ENCODE data around the gene PLCH1.
A peak's percentile ranks its signal among the peaks of the same experiment; 100 is the strongest.

The PLCH1 gene, protein sequence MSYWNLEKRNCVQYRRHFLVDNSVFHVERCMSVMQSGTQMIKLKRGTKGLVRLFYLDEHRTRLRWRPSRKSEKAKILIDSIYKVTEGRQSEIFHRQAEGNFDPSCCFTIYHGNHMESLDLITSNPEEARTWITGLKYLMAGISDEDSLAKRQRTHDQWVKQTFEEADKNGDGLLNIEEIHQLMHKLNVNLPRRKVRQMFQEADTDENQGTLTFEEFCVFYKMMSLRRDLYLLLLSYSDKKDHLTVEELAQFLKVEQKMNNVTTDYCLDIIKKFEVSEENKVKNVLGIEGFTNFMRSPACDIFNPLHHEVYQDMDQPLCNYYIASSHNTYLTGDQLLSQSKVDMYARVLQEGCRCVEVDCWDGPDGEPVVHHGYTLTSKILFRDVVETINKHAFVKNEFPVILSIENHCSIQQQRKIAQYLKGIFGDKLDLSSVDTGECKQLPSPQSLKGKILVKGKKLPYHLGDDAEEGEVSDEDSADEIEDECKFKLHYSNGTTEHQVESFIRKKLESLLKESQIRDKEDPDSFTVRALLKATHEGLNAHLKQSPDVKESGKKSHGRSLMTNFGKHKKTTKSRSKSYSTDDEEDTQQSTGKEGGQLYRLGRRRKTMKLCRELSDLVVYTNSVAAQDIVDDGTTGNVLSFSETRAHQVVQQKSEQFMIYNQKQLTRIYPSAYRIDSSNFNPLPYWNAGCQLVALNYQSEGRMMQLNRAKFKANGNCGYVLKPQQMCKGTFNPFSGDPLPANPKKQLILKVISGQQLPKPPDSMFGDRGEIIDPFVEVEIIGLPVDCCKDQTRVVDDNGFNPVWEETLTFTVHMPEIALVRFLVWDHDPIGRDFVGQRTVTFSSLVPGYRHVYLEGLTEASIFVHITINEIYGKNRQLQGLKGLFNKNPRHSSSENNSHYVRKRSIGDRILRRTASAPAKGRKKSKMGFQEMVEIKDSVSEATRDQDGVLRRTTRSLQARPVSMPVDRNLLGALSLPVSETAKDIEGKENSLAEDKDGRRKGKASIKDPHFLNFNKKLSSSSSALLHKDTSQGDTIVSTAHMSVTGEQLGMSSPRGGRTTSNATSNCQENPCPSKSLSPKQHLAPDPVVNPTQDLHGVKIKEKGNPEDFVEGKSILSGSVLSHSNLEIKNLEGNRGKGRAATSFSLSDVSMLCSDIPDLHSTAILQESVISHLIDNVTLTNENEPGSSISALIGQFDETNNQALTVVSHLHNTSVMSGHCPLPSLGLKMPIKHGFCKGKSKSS (N-terminal part only)

DNA sequence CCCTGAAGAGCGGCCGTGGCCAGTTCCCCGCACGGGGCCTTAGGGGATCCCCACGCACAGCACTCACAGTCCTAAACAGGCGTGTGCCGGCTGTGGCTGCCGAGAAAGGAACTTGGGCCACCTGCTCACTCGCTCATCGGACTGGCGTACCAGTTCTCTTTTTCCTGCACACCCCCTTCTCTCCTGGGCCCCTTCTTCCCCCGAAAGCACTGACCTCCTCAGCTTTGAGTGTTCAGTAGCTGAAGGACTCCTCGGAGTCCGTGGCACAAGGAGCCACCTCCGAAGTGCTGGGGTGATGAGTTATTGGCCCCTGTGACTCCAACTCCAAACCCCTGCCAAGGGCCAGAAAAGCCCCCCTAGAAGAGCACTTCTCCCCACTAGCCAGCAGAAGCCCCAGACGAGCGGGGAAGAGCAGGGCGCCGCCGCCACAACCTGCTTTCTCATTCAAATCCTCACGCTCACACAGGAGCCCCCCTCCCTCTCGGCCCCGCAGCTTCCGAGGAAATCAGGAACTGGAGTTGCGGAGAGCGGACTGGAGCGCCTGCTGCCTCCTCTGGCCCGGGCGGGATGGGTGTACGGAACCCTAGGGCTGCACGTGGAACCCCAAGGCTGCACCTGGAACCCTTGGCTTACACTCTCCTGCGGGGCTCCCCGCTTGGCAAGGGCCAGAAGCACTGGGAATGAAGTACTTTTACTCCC is at the start of gene PLCH1:
PLCH1 (minus strand) TSS at position 446 of the 699 bp plus-strand sequence. CDS start 40,847 bp downstream, outside the sequence.
- peak; percentile 52 to 55 for DNase-seq (ENCODE audit: low read depth in 2 of 2)
- H3K4me3 ChIP-seq (replicated peaks in 1 of 2; ENCODE audit: low read depth in 2 of 2, low read length in 2 of 2) = peak within 1 kb of the TSS; percentile 66 to 67
- TF ChIP-seq, protein P1, sequence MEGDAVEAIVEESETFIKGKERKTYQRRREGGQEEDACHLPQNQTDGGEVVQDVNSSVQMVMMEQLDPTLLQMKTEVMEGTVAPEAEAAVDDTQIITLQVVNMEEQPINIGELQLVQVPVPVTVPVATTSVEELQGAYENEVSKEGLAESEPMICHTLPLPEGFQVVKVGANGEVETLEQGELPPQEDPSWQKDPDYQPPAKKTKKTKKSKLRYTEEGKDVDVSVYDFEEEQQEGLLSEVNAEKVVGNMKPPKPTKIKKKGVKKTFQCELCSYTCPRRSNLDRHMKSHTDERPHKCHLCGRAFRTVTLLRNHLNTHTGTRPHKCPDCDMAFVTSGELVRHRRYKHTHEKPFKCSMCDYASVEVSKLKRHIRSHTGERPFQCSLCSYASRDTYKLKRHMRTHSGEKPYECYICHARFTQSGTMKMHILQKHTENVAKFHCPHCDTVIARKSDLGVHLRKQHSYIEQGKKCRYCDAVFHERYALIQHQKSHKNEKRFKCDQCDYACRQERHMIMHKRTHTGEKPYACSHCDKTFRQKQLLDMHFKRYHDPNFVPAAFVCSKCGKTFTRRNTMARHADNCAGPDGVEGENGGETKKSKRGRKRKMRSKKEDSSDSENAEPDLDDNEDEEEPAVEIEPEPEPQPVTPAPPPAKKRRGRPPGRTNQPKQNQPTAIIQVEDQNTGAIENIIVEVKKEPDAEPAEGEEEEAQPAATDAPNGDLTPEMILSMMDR (IDR thresholded peaks at IDR 0.05; ENCODE audit: low read depth, low read length) = no peak

DNA sequence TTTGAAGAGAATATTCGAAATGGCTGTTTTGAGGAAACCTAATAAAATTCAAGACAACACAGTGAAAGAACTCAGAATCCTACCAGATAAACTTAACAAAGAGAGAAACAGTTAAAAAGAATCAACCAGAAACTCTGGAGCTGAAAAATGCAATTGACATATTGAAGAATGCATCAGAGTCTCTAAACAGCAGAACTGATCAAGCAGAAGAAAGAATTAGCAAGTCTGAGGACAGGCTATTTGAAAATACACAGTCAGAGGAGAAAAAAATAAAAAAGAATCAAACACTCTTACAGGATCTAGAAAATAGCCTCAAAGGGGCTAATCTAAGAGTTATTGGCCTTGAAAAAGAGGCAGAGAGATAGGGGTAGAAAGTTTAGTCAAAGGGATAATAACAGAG is 47.7 kb upstream of the PLCH1 start:
- DNase-seq (ENCODE audit: low read depth in 2 of 2) = no peak
- H3K4me3 ChIP-seq (replicated peaks in 1 of 2; ENCODE audit: low read depth in 2 of 2, low read length in 2 of 2) = no peak overlapping the region
- TF ChIP-seq, protein P1 (IDR thresholded peaks at IDR 0.05; ENCODE audit: low read depth, low read length) = no peak

DNA sequence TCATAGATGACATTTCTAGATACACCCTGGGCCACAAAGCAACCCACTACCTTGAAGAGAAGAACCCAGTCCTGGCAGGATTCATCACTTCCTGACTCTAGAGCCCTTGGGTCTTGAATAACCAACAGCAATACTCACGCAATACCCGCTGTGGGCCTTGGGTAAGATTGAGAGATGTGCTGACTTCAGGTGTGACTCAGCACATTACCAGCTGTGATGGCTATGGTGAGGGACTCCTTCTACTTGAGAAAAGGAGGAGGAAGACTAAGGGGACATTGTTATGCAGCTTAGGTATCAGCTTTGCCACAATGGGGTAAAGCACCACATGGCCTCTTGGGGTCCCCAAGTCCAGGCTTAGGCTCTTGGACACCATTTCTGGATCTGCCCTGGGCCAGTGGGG is 46.3 kb upstream of the PLCH1 start:
- no peak overlapping the region for H3K4me3 ChIP-seq (replicated peaks in 1 of 2; ENCODE audit: low read depth in 2 of 2, low read length in 2 of 2)
- DNase-seq (ENCODE audit: low read depth in 2 of 2) = peak in 1 of 2 donors; percentile 63
- TF ChIP-seq, protein P1 (IDR thresholded peaks at IDR 0.05; ENCODE audit: low read depth, low read length) = no peak

DNA sequence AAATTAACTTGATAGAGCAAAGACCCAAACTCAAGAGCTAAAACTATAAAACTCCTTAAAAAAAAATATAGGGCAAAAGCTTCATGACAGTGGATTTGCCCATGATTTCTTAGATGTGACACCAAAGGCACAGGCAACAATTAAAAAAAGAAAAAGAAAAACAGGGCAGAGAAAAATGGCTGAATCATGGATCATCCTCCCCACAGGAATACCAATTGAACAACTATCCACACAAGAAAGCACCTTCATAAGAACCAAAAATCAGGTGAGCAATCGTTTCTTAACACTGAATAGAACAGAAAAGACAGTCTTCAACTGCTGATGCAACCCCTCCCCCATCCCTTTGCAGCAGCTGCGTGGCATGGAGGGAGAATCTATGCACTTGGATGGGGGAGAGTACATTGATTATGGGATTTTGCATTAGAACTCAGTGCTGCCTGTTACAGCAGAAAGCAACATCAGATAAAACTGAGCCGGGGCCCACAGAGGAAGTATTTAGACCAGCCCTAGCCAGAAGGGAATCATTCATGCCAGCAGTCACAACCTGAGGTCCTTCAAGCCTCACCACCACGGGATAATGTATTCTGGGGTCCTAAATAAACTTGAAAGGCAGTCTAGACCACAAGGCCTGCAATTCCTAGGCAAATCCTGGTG is 45.5 kb upstream of the PLCH1 start:
- no peak for DNase-seq (ENCODE audit: low read depth in 2 of 2)
- H3K4me3 ChIP-seq (replicated peaks in 1 of 2; ENCODE audit: low read depth in 2 of 2, low read length in 2 of 2) = no peak overlapping the region
- TF ChIP-seq, protein P1 (IDR thresholded peaks at IDR 0.05; ENCODE audit: low read depth, low read length) = no peak

DNA sequence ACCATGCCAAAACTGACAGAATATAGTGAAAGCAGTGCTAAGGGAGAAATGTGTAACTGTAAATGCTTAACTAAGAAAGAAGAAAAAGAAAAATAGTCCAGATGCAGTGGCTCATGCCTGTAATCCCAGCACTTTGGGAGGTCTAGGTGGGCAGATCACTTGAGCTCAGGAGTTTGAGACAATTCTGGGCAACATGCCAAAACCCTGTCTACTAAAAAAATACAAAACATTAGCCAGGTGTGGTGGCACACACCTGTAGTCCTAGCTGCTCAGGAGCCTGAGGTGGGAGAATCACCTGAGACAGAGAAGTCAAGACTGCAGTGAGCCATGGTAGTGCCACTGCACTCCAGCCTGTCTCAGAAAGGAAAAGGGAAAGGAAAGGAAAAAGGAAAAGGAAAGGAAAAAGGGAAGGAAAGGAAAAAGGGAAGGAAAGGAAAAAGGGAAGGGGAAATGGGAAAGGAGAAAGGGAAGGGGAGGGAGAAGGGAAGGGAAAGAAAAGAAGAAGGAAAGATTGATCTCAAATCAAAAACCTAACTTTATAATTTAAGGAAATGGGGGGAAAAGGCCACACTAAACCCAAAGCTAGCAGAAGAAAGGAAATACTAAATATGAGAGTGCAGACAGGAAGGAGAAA is 40.9 kb upstream of the PLCH1 start:
- H3K4me3 ChIP-seq (replicated peaks in 1 of 2; ENCODE audit: low read depth in 2 of 2, low read length in 2 of 2) = no peak overlapping the region
- no peak for DNase-seq (ENCODE audit: low read depth in 2 of 2)
- TF ChIP-seq, protein P1 (IDR thresholded peaks at IDR 0.05; ENCODE audit: low read depth, low read length) = no peak
